ENCODE results near the gene NRXN2.

The NRXN2 gene

GRCh38 chr11:64694821-64695365, 28.1 kb downstream of the NRXN2 start:
- DNase-seq: no peak

GRCh38 chr11:64694026-64694755, 28.8 kb downstream of the NRXN2 start:
- no peak for DNase-seq

GRCh38 chr11:64692764-64693331, 30.1 kb downstream of the NRXN2 start:
- no peak for DNase-seq

- no peak for DNase-seq
These were observed 31.5 kb downstream of the NRXN2 start for GRCh38 chr11:64691543-64691942.

GRCh38 chr11:64690235-64690634, 32.8 kb downstream of the NRXN2 start:
- DNase-seq: no peak

GRCh38 chr11:64688534-64688982, 34.4 kb downstream of the NRXN2 start:
- peak; percentile 95 for DNase-seq

GRCh38 chr11:64687643-64688533, 35.1 kb downstream of the NRXN2 start:
- DNase-seq: no peak

- no peak for DNase-seq
These were observed 35.8 kb downstream of the NRXN2 start for GRCh38 chr11:64687204-64687603.

- no peak for DNase-seq
These were observed 36.4 kb downstream of the NRXN2 start for GRCh38 chr11:64686466-64687170.

GRCh38 chr11:64685536-64685935, 37.5 kb downstream of the NRXN2 start:
- no peak for DNase-seq

- DNase-seq: no peak
These were observed 38.6 kb downstream of the NRXN2 start for GRCh38 chr11:64684357-64684756.

- no peak for DNase-seq
These were observed 41.8 kb downstream of the NRXN2 start for GRCh38 chr11:64681171-64681570.

- DNase-seq: no peak
These were observed 43.2 kb downstream of the NRXN2 start for GRCh38 chr11:64679846-64680245.

- DNase-seq: no peak
These were observed 45.5 kb downstream of the NRXN2 start for GRCh38 chr11:64677441-64678023.

GRCh38 chr11:64676261-64676615, 46.8 kb downstream of the NRXN2 start:
- DNase-seq: no peak

- no peak for DNase-seq
These were observed 47.3 kb downstream of the NRXN2 start for GRCh38 chr11:64675450-64676260.

GRCh38 chr11:64674774-64675173, 48.2 kb downstream of the NRXN2 start:
- DNase-seq: no peak

GRCh38 chr11:64673279-64673678, 49.7 kb downstream of the NRXN2 start:
- DNase-seq: no peak

GRCh38 chr11:64672875-64673274, 50.1 kb downstream of the NRXN2 start:
- DNase-seq: no peak

- no peak for DNase-seq
These were observed 52.0 kb downstream of the NRXN2 start for GRCh38 chr11:64670975-64671374.

- no peak for DNase-seq
These were observed 55.7 kb downstream of the NRXN2 start for GRCh38 chr11:64667154-64667745.
